Karpas-422 (cell line): ENCODE measurements around the gene GLUD2. TPM values are rescaled to one million over a fixed set of nuclear protein-coding genes. Genes with fewer than 3 reads are reported as not detected.
"Not testable (repeated sequence)": the region's sequence is repeated elsewhere in the genome, so short reads cannot be mapped to it uniquely, and the experiment has no call there.

Source experiments
- DNase-seq: peaks from one replicate; pipeline ENCODE4 v3.0.0-alpha.2; 2015
- H2AFZ ChIP-seq: fragments of 200-600 bp; sonication (generic); 2 replicates; pipeline ENCODE4 v1.6.1; 2014; ENCODE audit warnings: antibody characterized with exemption, low read length, mixed read lengths
- H3K27ac ChIP-seq: fragments of 200-600 bp; sonication (generic); 2 replicates; pipeline ENCODE4 v1.5.1; 2014; ENCODE audit warnings: mild to moderate bottlenecking, low read length, moderate library complexity
- H3K27me3 ChIP-seq: fragments of 200-600 bp; sonication (generic); 2 replicates; pipeline ENCODE4 v1.6.1; 2014; ENCODE audit warnings: low read length, mixed read lengths
- H3K36me3 ChIP-seq: fragments of 200-600 bp; sonication (generic); 2 replicates; pipeline ENCODE4 v1.6.1; 2014; ENCODE audit warnings: low read length, mixed read lengths; ENCODE audit not compliant: insufficient read depth
- H3K4me1 ChIP-seq: fragments of 200-600 bp; sonication (generic); 2 replicates; pipeline ENCODE4 v1.6.1; 2014; ENCODE audit warnings: mild to moderate bottlenecking, low read length, mixed read lengths
- H3K4me2 ChIP-seq: fragments of 200-600 bp; sonication (generic); 2 replicates; pipeline ENCODE4 v1.6.1; 2014; ENCODE audit warnings: low read length, low read depth, mild to moderate bottlenecking; ENCODE audit not compliant: poor library complexity, severe bottlenecking
- H3K4me3 ChIP-seq: fragments of 200-600 bp; sonication (generic); 2 replicates; pipeline ENCODE4 v1.5.1; 2014; ENCODE audit warnings: mild to moderate bottlenecking, antibody characterized with exemption, low read length, mixed read lengths
- H3K79me2 ChIP-seq: fragments of 200-600 bp; sonication (generic); 2 replicates; pipeline ENCODE4 v1.6.1; 2014; ENCODE audit warnings: mild to moderate bottlenecking, low read length, mixed read lengths
- H3K9ac ChIP-seq: fragments of 200-600 bp; sonication (generic); 2 replicates; pipeline ENCODE4 v1.6.0; 2014; ENCODE audit warnings: low read length
- H3K9me2 ChIP-seq: fragments of 200-600 bp; sonication (generic), shearing (Covaris generic); replicated peaks from 2 replicates; pipeline ENCODE4 v1.6.0; 2014; ENCODE audit warnings: mild to moderate bottlenecking, low read length, moderate library complexity; ENCODE audit not compliant: insufficient read depth
- H3K9me3 ChIP-seq: fragments of 300-700, 200-600 bp; sonication (generic); 2 replicates; pipeline ENCODE4 v1.6.1; 2014; ENCODE audit warnings: low read length, mixed read lengths
- H4K20me1 ChIP-seq: fragments of 200-600 bp; sonication (generic); 2 replicates; pipeline ENCODE4 v1.6.1; 2014; ENCODE audit warnings: mild to moderate bottlenecking, antibody characterized with exemption, low read length, low read depth; ENCODE audit not compliant: insufficient read depth
- total RNA-seq: library from RNA; depleted of rRNA; stranded (reverse); fragments of >200 nt; shearing (Covaris generic); gene quantifications from 2 replicates; pipeline ENCODE4 v1.2.3, GENCODE V29; 2014; ENCODE audit warnings: low replicate concordance; rRNA removed

GLUD2 gene
- total RNA-seq, 1 experiment from 2014 or later, result 0.07 TPM

DNA sequence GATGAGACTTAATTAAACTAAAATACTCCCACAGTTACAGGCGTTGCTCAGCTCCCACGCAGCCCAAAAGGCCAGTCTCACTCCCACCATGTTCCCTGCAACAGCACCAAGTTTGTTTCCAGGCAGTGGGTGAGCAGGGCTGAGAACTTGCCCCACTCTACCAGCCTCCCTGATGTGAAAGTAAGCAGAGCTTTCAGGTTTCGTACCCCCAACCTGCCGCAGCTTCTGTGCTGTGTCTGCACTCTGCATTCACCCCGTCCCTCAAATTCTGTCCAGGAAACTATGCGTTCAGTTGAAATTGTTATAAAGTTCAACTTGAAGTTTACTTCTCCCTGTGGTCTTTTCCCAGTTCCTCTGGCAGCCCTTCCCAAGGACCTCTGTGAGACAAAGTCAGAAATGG is 17.2 kb downstream of the GLUD2 start:
- no peaks in the 10 kb centered on the region for H3K9me2 ChIP-seq
- no peaks in the 10 kb centered on the region for H3K4me1 ChIP-seq
- H3K4me3 ChIP-seq, result no peak overlapping the region
- H2AFZ ChIP-seq, result no peak overlapping the region
- 0 out of 2 replicates have a peak, but pooled peaks cover 3% of the 10 kb centered on the region for H3K9me3 ChIP-seq
- H3K27me3 ChIP-seq, result no peaks in the 10 kb centered on the region
- no peak overlapping the region for H3K27ac ChIP-seq
- H4K20me1 ChIP-seq, result no peaks in the 10 kb centered on the region
- no peak overlapping the region for H3K4me2 ChIP-seq
- no peak overlapping the region for H3K9ac ChIP-seq
- no peaks in the 10 kb centered on the region for H3K79me2 ChIP-seq
- H3K36me3 ChIP-seq, result no peaks in the 10 kb centered on the region
- no peak for DNase-seq

- H3K9me3 ChIP-seq, result not testable (repeated sequence)
Measured at GRCh38 chrX:121084247-121084646, 36.8 kb downstream of the GLUD2 start.

DNA sequence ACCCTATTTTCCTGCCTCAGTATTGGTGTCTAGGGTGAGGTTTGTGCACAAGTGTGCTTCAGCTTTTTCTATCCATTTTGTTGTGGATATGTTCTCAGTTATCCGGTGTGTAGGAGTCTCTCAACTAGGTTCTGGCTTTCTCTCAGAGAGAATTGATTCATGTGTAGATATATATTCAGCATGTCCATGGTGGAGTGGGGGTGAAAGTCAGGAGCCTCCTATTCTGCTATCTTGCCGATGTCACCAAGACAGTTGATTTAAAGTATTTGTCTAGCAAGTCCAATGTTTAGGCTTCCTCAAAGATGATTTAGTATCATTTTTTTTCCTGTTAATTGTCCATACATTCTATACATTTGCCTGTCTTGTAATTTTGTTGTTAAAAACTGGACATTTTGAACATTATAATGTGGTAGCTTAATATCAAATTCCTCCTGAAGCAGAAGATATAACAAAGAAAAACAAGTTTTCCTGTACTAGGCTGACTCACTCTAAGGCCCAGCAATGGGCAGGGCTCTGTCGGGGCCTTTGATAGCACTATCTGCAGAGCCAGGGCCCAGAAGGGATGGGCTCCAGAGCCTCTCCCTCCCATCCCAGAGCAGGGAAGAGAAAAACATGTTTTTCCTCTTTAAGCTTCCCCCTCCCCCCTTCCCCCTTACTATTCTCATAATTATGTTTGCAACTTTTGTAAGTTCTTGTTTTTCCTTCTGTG is 37.6 kb downstream of the GLUD2 start:
- H3K9ac ChIP-seq, result no peak overlapping the region
- no peaks in the 10 kb centered on the region for H3K79me2 ChIP-seq
- H3K4me2 ChIP-seq, result no peak overlapping the region
- H3K27me3 ChIP-seq, result no peaks in the 10 kb centered on the region
- no peaks in the 10 kb centered on the region for H3K36me3 ChIP-seq
- no peak overlapping the region for H3K27ac ChIP-seq
- no peaks in the 10 kb centered on the region for H3K4me1 ChIP-seq
- no peak overlapping the region for H2AFZ ChIP-seq
- H3K9me3 ChIP-seq, result no peaks in the 10 kb centered on the region
- no peak for DNase-seq
- no peaks in the 10 kb centered on the region for H3K9me2 ChIP-seq
- H4K20me1 ChIP-seq, result no peaks in the 10 kb centered on the region
- H3K4me3 ChIP-seq, result no peak overlapping the region

More at GRCh38 chrX:121084247-121084646, 36.8 kb downstream of the GLUD2 start:
- not testable (repeated sequence) for H3K4me2 ChIP-seq, H3K9ac ChIP-seq, H3K4me1 ChIP-seq, H4K20me1 ChIP-seq, H3K4me3 ChIP-seq, H3K79me2 ChIP-seq, H3K27ac ChIP-seq, H3K9me2 ChIP-seq, H2AFZ ChIP-seq, H3K36me3 ChIP-seq, DNase-seq, H3K27me3 ChIP-seq

- no peak for DNase-seq
- Histone ChIP-seq H3K4me3 (no peak overlapping the region), H3K9ac (no peak overlapping the region), H4K20me1 (no peaks in the 10 kb centered on the region), H3K27ac (no peak overlapping the region), H3K36me3 (no peaks in the 10 kb centered on the region), H3K27me3 (no peaks in the 10 kb centered on the region), H3K79me2 (no peaks in the 10 kb centered on the region), H3K4me2 (no peak overlapping the region), H3K9me3 (no peaks in the 10 kb centered on the region), H3K4me1 (no peaks in the 10 kb centered on the region), H3K9me2 (no peaks in the 10 kb centered on the region), H2AFZ (no peak overlapping the region)
Measured at GRCh38 chrX:121085612-121086010, 38.2 kb downstream of the GLUD2 start.

DNA sequence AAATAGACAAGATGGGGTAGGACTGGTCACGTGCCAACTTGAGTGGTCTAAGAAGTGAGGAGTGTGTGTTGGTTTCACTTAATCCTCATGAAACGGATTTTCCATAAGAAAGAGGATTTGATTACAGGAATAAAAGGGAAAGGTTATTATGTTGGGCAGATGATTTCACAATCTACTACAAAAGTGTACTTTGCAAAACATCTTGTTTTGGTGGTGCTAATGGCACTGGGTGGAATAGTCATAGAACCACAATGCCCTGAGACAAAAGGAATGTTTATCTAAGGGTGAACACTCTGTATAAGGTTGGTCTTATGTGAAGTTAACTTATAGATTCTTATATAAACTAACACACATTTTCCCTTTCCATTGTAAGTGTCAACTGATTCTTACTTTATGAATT is 45.6 kb downstream of the GLUD2 start:
- no peaks in the 10 kb centered on the region for H3K27me3 ChIP-seq
- no peak for DNase-seq
- H3K4me1 ChIP-seq, result no peaks in the 10 kb centered on the region
- no peaks in the 10 kb centered on the region for H3K36me3 ChIP-seq
- H2AFZ ChIP-seq, result no peak overlapping the region
- H3K4me2 ChIP-seq, result no peak overlapping the region
- H3K9me3 ChIP-seq, result no peaks in the 10 kb centered on the region
- no peak overlapping the region for H3K27ac ChIP-seq
- H3K79me2 ChIP-seq, result no peaks in the 10 kb centered on the region
- no peaks in the 10 kb centered on the region for H4K20me1 ChIP-seq
- no peak overlapping the region for H3K9ac ChIP-seq
- no peaks in the 10 kb centered on the region for H3K9me2 ChIP-seq
- H3K4me3 ChIP-seq, result no peak overlapping the region

Other genes starting within 250 kb of the GLUD2 start
- not detected in 2 replicates for gene CT47B1, start 171.7 kb upstream of the GLUD2 start, total RNA-seq
- not detected in 2 replicates for gene CT47A11, start 110.5 kb upstream of the GLUD2 start, total RNA-seq
- gene CT47A10, start 105.6 kb upstream of the GLUD2 start, total RNA-seq, result not detected in 2 replicates
- gene CT47A9, start 100.7 kb upstream of the GLUD2 start, total RNA-seq, result not detected in 2 replicates
- not detected in 2 replicates for gene CT47A8, start 95.9 kb upstream of the GLUD2 start, total RNA-seq
- not detected in 2 replicates for gene CT47A7, start 91.0 kb upstream of the GLUD2 start, total RNA-seq
- gene CT47A6, start 86.1 kb upstream of the GLUD2 start, total RNA-seq, result not detected in 2 replicates
- not detected in 2 replicates for gene CT47A5, start 81.3 kb upstream of the GLUD2 start, total RNA-seq
- gene CT47A4, start 76.4 kb upstream of the GLUD2 start, total RNA-seq, result not detected in 2 replicates
- not detected in 2 replicates for gene CT47A3, start 71.5 kb upstream of the GLUD2 start, total RNA-seq
- not detected in 2 replicates for gene CT47A2, start 66.7 kb upstream of the GLUD2 start, total RNA-seq
- not detected in 2 replicates for gene CT47A1, start 61.9 kb upstream of the GLUD2 start, total RNA-seq